Endothelial cell of umbilical vein (primary cell): ENCODE results near the gene EHD2. TPM values are rescaled to one million over a fixed set of nuclear protein-coding genes. Genes with fewer than 3 reads are reported as not detected.

Experiments
- BruUV-seq: library from RNA; stranded (reverse); fragments of 400-500 nt; replicated peaks from 2 replicates; lab custom pipeline; 2021; lab: Mats Ljungman, UMichigan
- CTCF ChIA-PET: fragments of 300-600, 350-600 bp; sonication (Branson Sonifier 250); formaldehyde crosslinking; loops from one replicate; lab custom pipeline; 2021; ENCODE audit warnings: antibody characterized with exemption, inconsistent platforms; lab: Charles Lee
- POLR2A ChIA-PET: fragments of 300-600, 350-600 bp; sonication (Branson Sonifier 250); formaldehyde crosslinking; loops from one replicate; lab custom pipeline; 2021; ENCODE audit warnings: antibody characterized with exemption, inconsistent platforms; lab: Charles Lee
- DNase-seq: peaks from one replicate; pipeline ENCODE4 v3.0.0-alpha.2; 2011; ENCODE audit warnings: low read depth, low spot score
- FAIRE-seq: peaks from 2 replicates; lab custom pipeline; 2011; peaks lifted over from hg19 to GRCh38; lab: Jason Lieb, UNC
- H2AFZ ChIP-seq: 2 replicates; pipeline ENCODE4 v1.6.0; 2012; ENCODE audit warnings: low read depth, low read length, control low read depth, inconsistent platforms
- H3K27ac ChIP-seq: 2 replicates; pipeline ENCODE4 v1.5.1; 2011; ENCODE audit warnings: low read depth, mild to moderate bottlenecking, control low read depth, low read length, moderate library complexity; ENCODE audit not compliant: insufficient read depth
- H3K27me3 ChIP-seq, 2 experiments: 2 replicates each; pipeline versions ENCODE4 v1.6.0 to v1.6.1; 2011; ENCODE audit warnings: low read length in 2 of 2, mixed read lengths in 1 of 2; ENCODE audit not compliant: control insufficient read depth in 2 of 2, insufficient read depth in 2 of 2
- H3K36me3 ChIP-seq, 2 experiments: 2 replicates in 1 of 2; 3 replicates in 1 of 2; pipeline ENCODE4 v1.5.1; 2011; ENCODE audit warnings: low read length in 2 of 2, mild to moderate bottlenecking in 1 of 2, moderate library complexity in 1 of 2; ENCODE audit not compliant: control insufficient read depth in 2 of 2, insufficient read depth in 2 of 2; ENCODE audit errors: extremely low read depth in 1 of 2
- H3K4me1 ChIP-seq: 3 replicates; pipeline ENCODE4 v1.5.1; 2011; ENCODE audit warnings: mild to moderate bottlenecking, low read length; ENCODE audit not compliant: control insufficient read depth, insufficient read depth; ENCODE audit errors: extremely low read depth
- H3K4me2 ChIP-seq: 2 replicates; pipeline ENCODE4 v1.6.1; 2011; ENCODE audit warnings: low read length, control low read depth, mixed read lengths; ENCODE audit not compliant: insufficient read depth
- H3K4me3 ChIP-seq, 3 experiments: fragments of 200-600 bp in 1 of 3; sonication (generic), shearing (Covaris generic) in 1 of 3; replicated peaks in 1 of 3; 2 replicates each; pipeline ENCODE4 v1.5.1; 2011 to 2016; ENCODE audit warnings: control low read depth in 3 of 3, low read length in 3 of 3, mild to moderate bottlenecking in 2 of 3, inconsistent platforms in 1 of 3, low read depth in 1 of 3, moderate library complexity in 1 of 3; ENCODE audit not compliant: insufficient read depth in 1 of 3
- H3K79me2 ChIP-seq: 2 replicates; pipeline ENCODE4 v1.6.0; 2012; ENCODE audit warnings: low read length, inconsistent platforms; ENCODE audit not compliant: control insufficient read depth, insufficient read depth
- H3K9ac ChIP-seq: replicated peaks from 2 replicates; pipeline ENCODE3; 2011; ENCODE audit warnings: low read length, control low read depth; ENCODE audit not compliant: insufficient read depth; ENCODE audit errors: extremely low read depth
- H3K9me1 ChIP-seq: replicated peaks from 3 replicates; pipeline ENCODE4 v1.6.0; 2011; ENCODE audit warnings: mild to moderate bottlenecking, low read length; ENCODE audit not compliant: control insufficient read depth, insufficient read depth; ENCODE audit errors: extremely low read depth
- H3K9me3 ChIP-seq: replicated peaks from 2 replicates; pipeline ENCODE4 v1.5.1; 2012; ENCODE audit warnings: low read length, inconsistent platforms; ENCODE audit not compliant: control insufficient read depth, insufficient read depth
- H4K20me1 ChIP-seq: replicated peaks from 2 replicates; pipeline ENCODE3; 2011; ENCODE audit warnings: mild to moderate bottlenecking, low read length; ENCODE audit not compliant: control insufficient read depth, insufficient read depth; ENCODE audit errors: extremely low read depth
- EZH2 ChIP-seq: IDR thresholded peaks from 2 replicates; pipeline ENCODE4 v1.6.1; 2012; ENCODE audit warnings: borderline replicate concordance, low read depth, mild to moderate bottlenecking, moderate library complexity, low read length, inconsistent platforms; ENCODE audit not compliant: severe bottlenecking
- FOS ChIP-seq: IDR thresholded peaks from 2 replicates; pipeline ENCODE4 v1.6.1; 2011; ENCODE audit warnings: mild to moderate bottlenecking, low read length, moderate library complexity, borderline replicate concordance; ENCODE audit not compliant: insufficient read depth
- GATA2 ChIP-seq: IDR thresholded peaks from 2 replicates; pipeline ENCODE4 v1.7.0; 2011; ENCODE audit warnings: low read depth, mild to moderate bottlenecking, moderate library complexity, mixed read lengths, low read length; ENCODE audit not compliant: insufficient read length, insufficient read depth
- JUN ChIP-seq: IDR thresholded peaks from 2 replicates; pipeline ENCODE4 v1.6.1; 2011; ENCODE audit warnings: borderline replicate concordance, low read depth; ENCODE audit not compliant: insufficient read length, insufficient read depth
- MYC ChIP-seq: IDR thresholded peaks from one replicate; pipeline ENCODE4 v1.6.1; 2011; ENCODE audit warnings: mild to moderate bottlenecking, low read depth, low read length
- POLR2A ChIP-seq: IDR thresholded peaks from 2 replicates; pipeline ENCODE4 v1.6.1; 2012; ENCODE audit warnings: low read depth, mild to moderate bottlenecking, control low read depth, low read length
- POLR2AphosphoS5 ChIP-seq: IDR thresholded peaks from 2 replicates; pipeline ENCODE4 v1.6.1; 2012; ENCODE audit warnings: low read depth, mild to moderate bottlenecking, control low read depth, low read length, moderate library complexity; ENCODE audit not compliant: insufficient read depth
- dilution Hi-C: fragments of 300-500 bp; cut with MboI; formaldehyde crosslinking; loops from one replicate; pipeline ENCODE4 v1.15.0; 2019; ENCODE audit warnings: low sequenced_read_pairs; ENCODE audit not compliant: extremely low pct_ligation_motif_present
- intact Hi-C: fragments of 100-400 bp; cut with micrococcal nuclease; formaldehyde crosslinking; loops from one replicate; pipeline ENCODE4 v1.10.0; 2022
- polyA plus RNA-seq, 4 experiments: library from polyadenylated mRNA; depleted of rRNA in 3 of 4; stranded (reverse) in 3 of 4; unstranded in 1 of 4; fragments of >200 nt; gene quantifications; 2 replicates each; pipeline versions ENCODE4 v1.2.1 to v1.2.3, GENCODE V29; 2011 to 2012; ENCODE audit warnings: missing spikeins in 1 of 4
- total RNA-seq: library from RNA; stranded (reverse); gene quantifications from 2 replicates; pipeline ENCODE4 v1.2.3, GENCODE V29; 2021
- TF ChIP-seq, protein P1 (sequence below): IDR thresholded peaks from 2 replicates; pipeline ENCODE4 v1.6.1; 2011; ENCODE audit not compliant: insufficient read depth, insufficient read length
- TF ChIP-seq, protein P2 (sequence below), 2 donors: IDR thresholded peaks; 1 replicate in 1 of 2; 2 replicates in 1 of 2; pipeline ENCODE4 v1.5.1; 2011; ENCODE audit warnings: low read length in 2 of 2, mild to moderate bottlenecking in 2 of 2, moderate library complexity in 2 of 2, control low read depth in 1 of 2, inconsistent platforms in 1 of 2, low read depth in 1 of 2; ENCODE audit not compliant: insufficient read depth in 1 of 2; ENCODE audit errors: extremely low read depth in 1 of 2

EHD2 gene
- total and polyA plus RNA-seq, 2 donors (not counting 3 experiments of a cell fraction or from before 2014, with no cell fraction given) = 110 to 220 TPM

DNA sequence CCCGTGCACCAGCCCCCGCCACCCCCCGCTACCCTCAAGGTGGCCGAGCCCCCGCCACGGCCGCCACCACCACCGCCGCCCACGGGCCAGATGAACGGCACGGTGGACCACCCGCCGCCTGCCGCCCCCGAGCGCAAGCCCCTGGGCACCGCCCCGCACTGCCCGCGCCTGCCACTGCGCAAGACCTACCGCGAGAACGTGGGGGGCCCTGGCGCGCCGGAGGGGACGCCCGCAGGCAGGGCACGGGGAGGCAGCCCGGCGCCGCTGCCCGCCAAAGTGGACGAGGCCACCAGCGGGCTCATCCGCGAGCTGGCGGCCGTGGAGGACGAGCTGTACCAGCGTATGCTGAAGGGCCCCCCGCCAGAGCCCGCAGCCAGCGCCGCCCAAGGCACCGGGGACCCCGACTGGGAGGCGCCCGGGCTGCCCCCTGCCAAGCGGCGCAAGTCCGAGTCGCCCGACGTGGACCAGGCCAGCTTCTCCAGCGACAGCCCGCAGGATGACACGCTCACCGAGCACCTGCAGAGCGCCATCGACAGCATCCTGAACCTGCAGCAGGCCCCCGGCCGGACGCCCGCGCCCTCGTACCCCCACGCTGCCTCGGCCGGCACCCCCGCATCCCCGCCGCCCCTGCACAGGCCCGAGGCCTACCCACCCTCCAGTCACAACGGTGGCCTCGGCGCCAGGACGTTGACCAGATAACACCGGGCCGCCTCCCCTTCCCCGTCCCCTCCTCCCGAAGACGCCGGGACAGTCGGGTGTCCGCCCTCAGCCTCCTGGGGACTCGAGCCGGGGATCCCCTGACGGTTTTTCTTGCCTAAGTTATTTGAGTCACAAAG is 11.3 kb upstream of the EHD2 start:
- DNase-seq = no peak
- FAIRE-seq = no peak
- no peak overlapping the region for H3K27ac ChIP-seq
- H3K9me1 ChIP-seq = no peaks in the 10 kb centered on the region
- POLR2A ChIA-PET = no interaction called here
- CTCF ChIA-PET = interaction anchor here (0.7 to 5.5 kb wide), 5 partner anchors 11 to 287 kb away, joined by 3 to 122 read pairs (median 20); partner anchors contain the start of gene EHD2
- no peaks in the 10 kb centered on the region for H3K9me3 ChIP-seq
- H3K36me3 ChIP-seq = peaks cover 6 to 23% of the 10 kb centered on the region in 2 experiments
- dilution Hi-C loops = no loop called here
- intact Hi-C loops = no loop called here
- no peak for TF ChIP-seq POLR2AphosphoS5
- no peak for TF ChIP-seq EZH2
- no peak overlapping the region for H3K4me3 ChIP-seq
- no TSS peak for BruUV-seq
- no peaks in the 10 kb centered on the region for H3K79me2 ChIP-seq
- H3K9ac ChIP-seq = no peak overlapping the region
- H3K4me2 ChIP-seq = no peak overlapping the region
- H2AFZ ChIP-seq = no peak overlapping the region
- no peaks in the 10 kb centered on the region for H3K4me1 ChIP-seq
- no peaks in the 10 kb centered on the region for H4K20me1 ChIP-seq
- H3K27me3 ChIP-seq = no peaks in the 10 kb centered on the region

DNA sequence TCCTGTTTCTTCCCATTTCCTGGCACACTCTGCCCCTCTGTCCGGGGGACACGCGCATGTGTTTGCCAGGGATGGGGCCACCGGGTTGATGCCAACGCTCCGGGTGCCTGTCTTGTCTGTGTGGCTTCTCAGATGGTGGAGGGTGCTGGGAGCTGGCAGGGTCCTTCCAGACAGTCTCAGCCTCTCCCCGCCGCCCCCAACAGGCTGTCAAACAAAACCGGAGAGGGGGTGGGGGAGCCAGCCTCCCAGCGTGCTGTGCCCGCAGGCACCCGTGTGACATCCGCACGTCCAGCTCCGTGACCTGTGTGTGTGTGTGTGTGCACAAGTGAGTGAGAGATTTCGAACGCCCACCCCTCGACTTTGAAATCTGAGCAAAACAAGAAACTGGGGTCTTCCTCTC is 10.6 kb upstream of the EHD2 start:
- Histone ChIP-seq H3K4me2 (no peak overlapping the region), H4K20me1 (no peaks in the 10 kb centered on the region), H3K36me3 (peaks cover 6 to 23% of the 10 kb centered on the region in 2 experiments), H3K79me2 (no peaks in the 10 kb centered on the region), H3K9me1 (no peaks in the 10 kb centered on the region), H3K4me3 (no peak overlapping the region), H3K9ac (no peak overlapping the region), H2AFZ (no peak overlapping the region), H3K9me3 (no peaks in the 10 kb centered on the region), H3K27ac (no peak overlapping the region), H3K4me1 (no peaks in the 10 kb centered on the region), H3K27me3 (no peaks in the 10 kb centered on the region)
- BruUV-seq = TSS peak; percentile 83
- ChIA-PET CTCF (interaction anchor here (3.8 to 9.7 kb wide), 2 partner anchors 10 to 266 kb away, joined by 20 to 454 read pairs; partner anchors contain the start of gene EHD2), POLR2A (no interaction called here)
- dilution Hi-C loops = no loop called here
- TF ChIP-seq EZH2 (no peak), GATA2 (no peak), MYC (no peak), JUN (no peak), FOS (no peak), POLR2A (no peak)
- TF ChIP-seq, protein P1, sequence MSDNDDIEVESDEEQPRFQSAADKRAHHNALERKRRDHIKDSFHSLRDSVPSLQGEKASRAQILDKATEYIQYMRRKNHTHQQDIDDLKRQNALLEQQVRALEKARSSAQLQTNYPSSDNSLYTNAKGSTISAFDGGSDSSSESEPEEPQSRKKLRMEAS = no peak
- TF ChIP-seq, protein P2, sequence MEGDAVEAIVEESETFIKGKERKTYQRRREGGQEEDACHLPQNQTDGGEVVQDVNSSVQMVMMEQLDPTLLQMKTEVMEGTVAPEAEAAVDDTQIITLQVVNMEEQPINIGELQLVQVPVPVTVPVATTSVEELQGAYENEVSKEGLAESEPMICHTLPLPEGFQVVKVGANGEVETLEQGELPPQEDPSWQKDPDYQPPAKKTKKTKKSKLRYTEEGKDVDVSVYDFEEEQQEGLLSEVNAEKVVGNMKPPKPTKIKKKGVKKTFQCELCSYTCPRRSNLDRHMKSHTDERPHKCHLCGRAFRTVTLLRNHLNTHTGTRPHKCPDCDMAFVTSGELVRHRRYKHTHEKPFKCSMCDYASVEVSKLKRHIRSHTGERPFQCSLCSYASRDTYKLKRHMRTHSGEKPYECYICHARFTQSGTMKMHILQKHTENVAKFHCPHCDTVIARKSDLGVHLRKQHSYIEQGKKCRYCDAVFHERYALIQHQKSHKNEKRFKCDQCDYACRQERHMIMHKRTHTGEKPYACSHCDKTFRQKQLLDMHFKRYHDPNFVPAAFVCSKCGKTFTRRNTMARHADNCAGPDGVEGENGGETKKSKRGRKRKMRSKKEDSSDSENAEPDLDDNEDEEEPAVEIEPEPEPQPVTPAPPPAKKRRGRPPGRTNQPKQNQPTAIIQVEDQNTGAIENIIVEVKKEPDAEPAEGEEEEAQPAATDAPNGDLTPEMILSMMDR (IDR thresholded peaks at IDR 0.05; ENCODE audit: extremely low read depth in 1 of 2, insufficient read depth in 1 of 2, low read depth in 1 of 2, low read length in 2 of 2) = no peak
- no peak for DNase-seq
- intact Hi-C loops = no loop called here
- FAIRE-seq = no peak
